SW480 (cell line): ENCODE measurements around the gene KCNQ1.

Source experiments
- DNase-seq: peaks from one replicate; pipeline ENCODE4 v3.0.0-alpha.2; 2016; ENCODE audit warnings: low spot score

Gene KCNQ1

DNA sequence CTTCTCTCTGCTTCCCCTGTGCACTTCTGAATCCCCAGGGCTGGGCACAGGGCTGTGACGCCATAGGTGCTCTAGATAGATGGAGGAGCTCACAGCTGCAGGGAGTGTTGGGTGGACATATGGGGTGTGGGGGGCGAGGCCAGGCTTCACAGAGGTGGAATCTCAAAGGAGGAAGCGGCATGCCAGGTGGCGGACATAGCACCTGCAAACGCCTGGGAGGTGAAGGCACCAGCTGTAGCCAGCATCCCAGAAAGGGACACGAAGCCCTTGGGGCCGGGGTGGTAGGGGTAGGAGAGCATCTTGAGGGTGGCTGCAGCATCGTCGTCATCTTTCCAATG lies 269.6 kb downstream of the KCNQ1 start:
- DNase-seq = no peak

DNA sequence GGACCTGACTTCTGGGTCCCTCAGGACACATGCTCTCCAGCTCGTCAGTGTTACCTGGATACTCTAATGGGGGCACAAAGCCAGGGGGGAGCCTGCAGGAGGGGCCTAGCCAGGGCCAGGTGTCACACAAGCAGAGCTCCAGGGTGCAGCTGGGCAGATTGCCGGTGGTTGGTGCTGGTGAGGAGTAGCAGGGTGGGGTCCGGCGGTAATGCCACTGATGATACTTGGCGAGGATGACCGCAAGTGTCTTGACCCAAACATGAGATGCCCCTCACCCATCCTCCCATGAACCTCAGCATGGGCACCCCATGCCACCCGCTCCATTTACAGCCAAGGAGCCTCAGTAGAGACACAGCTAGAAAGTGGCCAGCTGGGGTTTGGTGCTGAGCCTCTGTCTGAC lies 270.1 kb downstream of the KCNQ1 start:
- DNase-seq = no peak

DNA sequence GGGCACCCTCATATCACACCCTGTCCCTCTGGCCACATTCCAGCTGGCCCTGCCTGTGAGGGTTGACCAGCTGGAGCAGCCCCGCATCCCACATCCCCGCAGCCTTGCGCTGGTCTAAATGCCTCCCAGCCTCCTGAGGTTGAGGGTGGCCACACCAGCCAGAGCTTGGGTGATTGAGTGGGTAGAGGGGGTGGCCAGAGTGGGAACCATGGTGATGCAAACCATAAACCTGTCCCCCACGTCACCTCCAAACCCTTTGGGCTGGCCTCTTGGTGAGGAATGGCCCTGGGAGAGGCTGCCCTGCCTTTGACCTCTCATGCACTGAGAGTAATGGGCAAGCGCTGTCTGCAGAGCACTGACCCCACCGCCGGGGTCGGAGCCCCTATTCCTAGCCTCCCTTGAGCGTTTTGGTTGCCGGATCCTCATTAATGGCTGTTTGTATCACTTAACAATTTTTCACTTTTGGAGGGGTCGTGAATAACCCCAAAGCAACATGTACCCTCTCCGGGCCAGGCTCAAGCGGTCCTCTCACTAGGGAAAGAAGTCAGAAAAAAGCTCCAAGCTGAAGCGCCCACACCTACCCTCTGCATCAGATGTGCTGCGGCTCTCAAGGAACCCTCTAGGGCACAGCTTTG lies 271.0 kb downstream of the KCNQ1 start:
- no peak for DNase-seq

DNA sequence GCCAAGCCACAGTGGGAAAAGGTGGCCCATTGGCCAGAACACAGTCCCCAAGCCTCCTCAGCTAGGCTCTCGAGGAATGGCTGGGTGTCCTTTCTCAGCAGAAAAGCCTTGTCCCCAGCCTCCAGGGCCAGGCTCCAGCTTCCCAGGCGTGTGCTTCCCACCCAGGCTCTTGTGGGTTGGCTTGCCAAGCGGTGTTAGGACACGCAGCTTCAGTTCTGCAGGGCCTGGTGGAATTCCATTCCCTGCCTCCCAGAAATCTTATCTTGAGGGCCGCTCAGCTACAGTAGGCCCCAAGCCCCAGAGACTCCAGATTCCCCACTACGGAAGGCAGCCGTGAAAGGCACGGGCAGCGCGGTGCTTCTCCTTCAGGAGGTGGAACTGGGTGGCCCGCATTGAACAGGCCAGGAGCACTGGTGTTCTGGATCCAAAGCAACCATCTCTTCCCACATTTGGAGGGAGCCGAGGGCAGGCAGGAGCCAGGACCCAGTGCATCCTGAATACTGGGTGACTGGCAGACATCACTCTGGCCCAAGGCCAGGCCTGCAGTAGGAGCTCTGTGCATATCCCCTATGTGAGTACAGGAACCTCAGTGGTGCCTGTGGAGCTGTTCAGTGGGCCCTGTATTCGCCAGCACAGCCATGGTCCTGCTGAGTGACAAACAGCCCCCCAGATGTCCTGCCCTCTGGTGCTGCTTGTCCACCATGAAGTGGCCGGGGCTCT lies 271.7 kb downstream of the KCNQ1 start:
- DNase-seq = no peak

DNA sequence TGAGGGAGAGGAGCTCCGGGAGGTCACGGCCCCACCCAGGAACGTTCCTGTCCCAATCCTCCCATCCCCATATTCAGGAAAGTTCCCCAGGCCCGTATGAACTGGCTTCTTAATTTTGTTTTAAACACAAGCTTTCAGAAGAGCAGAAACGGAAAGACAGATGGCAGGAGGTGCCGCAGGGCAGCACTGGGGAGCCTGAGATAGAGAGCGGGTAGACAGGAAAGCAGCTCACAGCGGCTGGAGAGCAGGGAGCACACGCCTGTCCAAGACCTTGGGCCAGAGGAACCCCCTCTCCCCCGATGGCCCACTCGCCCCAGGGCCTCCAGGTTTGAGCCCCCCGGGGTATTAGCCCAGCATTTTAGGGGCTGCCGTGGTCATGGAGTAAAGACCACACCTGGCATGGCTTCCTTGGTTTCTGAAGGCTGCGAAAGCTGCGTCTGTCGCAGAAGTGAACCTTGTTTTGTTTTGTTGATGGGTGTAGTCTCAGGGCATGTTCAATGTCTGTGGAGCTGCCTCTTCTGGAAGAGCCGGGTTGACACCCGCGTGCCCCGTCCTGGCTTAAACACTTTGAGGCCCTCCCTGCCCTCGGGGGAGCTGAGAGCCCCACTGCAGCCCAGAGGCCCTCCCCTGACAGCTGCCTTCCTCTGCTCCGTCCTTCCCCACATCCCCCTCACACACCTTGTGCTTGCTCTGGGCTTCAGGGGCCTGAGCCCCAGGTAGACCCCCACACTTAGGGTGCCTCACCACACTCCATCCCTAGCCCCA lies 272.9 kb downstream of the KCNQ1 start:
- no peak for DNase-seq

DNA sequence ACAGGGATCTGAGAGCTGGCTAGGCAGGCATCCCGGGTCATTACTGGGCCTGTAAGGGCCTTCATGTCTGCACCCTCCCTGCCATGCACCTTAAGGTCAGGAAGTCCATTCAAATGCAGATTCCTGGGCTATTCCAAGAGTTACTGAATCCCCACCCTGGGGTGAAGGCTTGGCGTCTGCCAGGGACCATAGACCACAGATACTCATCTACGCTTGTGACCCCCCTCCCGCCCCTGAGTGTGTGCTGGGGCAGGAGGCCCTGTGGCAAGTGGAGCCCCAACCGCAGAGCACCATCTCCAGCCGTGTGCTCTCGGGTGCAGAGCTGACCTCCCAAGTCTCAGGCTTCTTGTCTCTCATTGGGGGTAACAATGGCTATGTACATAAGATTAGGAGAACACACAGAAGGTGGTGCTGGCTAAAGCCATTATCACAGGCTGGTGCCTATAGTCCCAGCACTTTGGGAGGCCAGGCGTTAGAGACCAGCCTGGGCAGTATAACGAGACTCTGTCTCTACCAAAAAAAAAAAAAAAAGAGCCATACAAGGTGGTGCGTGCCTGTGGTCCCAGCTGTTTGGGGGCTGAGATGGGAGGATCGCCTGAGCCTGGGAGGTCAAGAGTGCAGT lies 274.1 kb downstream of the KCNQ1 start:
- DNase-seq = no peak

DNA sequence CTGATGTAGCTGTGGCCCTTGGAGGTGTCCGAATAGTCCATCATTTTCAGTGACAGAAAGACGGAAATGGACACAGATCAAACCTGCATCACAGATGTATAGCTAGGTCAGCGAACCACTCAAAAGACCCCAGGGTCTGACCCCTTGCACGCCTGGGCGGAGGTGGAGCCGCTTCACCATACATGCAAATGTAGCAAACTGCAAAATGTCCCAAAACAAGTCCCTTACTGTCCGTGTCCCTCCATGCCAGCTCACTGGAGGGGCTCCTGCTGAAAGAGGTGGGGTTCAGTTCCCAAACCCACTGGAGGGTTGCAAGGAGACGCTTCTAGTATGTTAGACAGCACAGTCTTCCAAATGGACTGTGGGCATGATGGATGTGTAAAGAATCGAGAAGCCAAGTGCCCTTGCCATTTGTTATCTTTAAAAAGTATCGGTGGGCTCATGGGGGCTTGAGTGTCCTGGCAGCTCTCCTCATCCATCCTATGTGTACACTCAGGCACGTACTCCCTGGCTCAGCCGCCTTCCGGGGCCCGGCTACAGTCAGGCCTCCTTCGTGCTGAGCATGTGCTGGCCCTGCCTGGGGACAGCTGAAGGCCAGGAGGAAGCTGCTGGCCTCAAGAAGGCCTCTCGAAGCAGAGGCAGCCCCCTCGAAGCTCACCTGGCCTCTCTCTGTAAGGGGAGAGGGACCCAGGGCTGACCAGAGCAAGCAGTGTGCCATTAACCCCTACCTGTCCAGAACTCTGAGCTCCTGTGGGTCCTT lies 275.2 kb downstream of the KCNQ1 start:
- no peak for DNase-seq

DNA sequence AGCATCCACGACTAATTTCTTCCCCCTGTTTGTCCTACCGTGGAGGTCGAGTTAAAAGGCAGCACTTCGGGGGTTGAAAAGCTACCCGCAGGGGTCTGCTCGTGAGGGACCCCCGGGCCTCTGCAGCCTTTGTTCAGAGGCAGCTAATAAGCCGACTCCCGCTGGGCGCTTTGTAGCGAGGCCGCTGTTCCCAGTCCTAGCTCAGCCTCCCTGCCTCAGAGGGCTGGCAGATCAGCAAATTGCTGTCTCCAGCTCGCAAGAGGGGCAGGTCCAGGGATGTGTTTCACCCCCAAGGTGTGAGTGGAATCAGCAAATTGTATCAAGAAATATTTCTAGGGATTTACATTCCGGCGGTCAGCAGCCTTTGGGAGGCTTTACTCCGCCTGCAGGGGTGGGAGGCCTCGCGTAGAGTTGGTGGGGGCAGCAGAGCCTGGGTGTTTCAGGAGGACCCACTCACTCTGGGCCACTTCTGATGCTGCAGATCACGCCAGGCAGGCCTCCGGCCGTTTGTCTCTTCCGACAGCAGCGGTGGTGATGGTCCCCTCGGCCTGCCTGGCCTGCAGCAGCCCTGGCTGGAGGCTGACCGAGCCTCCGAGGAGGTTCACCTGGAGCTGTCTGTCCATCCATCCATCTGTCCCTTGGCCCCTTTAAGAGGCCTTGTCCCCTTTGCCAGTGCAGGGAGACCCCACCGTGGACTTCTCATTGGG lies 276.6 kb downstream of the KCNQ1 start:
- DNase-seq = no peak

DNA sequence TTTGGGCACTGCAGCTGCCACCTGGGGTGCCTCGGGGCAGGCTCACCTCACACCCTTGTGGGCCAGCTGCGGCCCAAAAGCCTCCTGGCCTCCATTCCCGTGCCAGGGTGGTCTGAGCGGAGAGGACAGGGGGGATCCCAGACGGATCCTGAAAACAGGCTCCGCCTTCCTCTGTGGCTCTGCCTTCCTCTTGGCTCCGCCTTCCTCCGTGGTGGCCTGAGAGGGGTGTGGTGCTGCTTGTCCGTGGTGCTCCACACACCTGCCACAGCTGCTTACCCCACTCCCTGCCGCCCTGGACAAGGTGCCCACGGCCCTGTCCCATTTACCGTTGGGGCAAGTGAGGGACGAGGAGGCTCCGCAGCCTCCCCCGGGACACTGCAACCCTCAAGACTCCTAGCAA lies 278.1 kb downstream of the KCNQ1 start:
- no peak for DNase-seq

DNA sequence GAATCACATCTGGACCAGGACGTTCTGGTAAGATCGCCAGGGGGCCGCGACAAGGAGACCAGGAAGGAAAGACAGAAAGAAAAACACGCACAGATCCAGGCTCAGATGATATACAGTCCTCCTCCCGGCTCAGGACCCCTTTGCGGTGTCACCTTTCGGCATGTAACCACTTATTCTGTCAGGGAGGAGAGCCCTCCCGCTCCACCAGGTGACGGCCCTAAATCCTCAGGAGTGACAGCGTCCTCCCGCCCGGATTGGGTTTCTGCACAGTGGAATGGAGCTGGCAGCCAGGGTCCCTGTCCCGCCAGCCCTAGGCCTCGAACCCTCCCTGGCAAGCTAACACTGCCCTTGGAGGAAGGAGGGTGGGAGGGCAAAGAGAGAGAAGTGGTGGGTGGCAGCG lies 279.3 kb downstream of the KCNQ1 start:
- DNase-seq = no peak

DNA sequence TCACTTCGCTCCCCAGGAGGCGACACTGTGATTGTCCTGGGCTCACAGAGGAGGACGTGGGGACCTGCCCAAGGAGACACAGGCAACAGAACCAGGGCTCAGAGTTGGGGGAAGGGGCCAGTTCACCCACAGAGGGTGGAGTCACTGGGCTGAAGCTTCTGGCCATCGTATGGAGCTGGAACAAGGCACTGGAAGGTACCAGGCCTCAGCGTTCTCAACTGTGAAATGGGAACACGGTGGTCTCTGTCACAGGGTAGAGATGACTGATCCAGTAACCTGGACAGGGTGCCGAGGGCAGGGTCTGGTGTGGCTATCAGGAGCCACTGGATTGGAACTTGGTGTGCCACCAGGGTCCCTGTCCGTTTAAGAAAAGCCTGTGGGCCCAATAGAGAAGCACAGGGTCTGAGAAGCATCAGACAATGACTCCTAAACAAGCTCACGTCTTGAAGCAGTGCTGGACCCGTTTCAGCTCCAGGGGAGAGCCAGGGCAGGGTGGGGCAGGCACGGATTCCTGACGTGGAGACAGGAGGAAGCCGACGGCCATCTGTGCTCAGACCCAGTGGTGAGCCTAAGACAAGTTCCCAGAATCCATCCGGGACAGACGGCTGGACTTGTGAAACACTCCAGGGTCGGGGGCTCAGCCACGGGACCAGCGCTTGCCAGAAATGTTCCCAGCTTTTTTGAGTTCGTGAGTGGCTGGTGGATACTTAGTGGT lies 280.0 kb downstream of the KCNQ1 start:
- DNase-seq = no peak

DNA sequence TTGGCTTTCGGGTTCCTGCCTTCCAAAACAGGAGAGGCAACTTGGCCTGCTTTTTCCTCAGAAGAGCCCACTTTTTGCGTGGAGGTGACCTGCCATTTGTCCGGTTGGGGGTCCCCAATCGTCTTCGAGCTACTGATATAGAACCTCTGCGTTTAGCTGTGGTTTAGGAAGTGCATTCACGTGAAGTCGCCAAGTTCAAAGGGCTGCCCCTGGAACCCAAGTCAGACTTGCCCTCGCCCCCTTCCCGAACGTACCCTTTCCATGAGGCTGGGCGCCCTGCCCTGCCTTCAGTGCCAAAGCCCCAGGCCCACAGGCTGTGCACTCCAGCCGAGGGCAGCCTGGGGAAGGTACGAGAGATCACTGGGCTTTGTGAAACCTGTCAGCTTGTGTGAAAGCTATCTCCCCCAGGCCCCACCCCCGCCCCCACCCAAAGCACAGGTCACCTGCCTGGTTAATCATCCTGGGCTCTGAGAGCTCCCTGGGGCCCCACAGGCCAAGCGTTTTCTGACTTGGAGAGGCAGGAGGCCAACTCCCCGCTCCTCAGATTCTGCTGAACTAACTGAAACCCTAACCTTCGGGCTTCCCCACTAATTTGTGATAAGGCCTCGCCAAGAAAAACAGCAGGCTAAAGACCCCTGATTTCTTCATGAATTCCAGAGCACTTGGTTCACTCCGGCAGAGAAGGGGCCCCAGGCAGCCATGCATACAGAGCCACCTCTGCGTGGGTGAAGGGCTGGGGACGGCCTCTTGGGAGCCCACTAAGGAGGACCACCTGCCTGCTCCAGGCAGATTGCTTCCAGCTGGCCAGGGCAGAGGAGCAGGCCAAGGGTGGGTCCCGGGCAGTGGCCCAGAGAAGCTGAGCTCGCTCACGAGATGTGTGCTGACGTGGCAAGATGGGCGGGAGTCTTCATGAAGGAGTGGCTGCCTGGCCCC lies 280.8 kb downstream of the KCNQ1 start:
- no peak for DNase-seq

DNA sequence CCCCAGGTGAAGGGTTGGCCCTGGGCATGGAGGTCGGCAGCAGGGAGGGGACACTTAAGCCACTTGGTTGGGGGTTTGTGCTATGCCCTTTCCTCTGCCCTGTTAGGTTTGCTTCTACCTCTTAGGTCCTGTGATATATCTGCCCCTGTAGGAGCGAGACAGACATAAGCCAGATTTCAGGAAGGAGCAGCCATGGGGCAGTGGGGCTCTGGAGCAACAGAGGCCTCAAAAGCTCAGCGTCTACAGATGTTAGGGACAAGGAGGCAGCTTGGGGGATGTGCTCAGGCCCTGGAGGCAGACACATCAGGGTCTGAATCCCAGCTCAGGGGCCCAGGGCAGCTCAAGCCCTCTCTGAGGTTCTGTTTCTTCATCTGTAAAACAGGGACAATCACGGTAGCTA lies 282.2 kb downstream of the KCNQ1 start:
- no peak for DNase-seq

DNA sequence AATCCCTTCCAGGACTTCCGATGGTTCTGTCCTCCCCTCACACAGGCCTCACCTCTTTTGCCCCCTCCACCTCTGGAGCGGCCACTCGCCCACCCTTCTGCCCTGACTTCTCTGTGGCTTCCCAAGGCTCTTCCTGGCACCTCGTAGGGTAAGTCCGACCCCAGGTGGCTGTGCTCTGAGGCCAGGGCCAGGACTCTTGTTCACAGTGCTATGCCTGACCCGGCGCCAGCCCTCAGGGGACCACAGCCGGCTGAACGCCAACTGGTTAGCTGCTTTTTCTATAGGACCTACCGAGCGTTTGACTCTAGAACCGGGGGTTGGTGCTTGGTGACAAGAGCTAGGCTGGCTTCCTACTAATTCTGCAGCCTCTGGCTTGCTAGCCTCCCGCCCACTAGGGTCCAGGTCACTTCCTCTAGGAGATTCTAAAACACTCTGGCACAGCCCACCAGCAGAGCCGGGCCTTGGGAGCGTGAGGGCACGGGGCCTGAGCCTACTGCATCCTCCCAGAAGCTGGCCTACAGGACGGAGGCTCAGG lies 283.4 kb downstream of the KCNQ1 start:
- no peak for DNase-seq

DNA sequence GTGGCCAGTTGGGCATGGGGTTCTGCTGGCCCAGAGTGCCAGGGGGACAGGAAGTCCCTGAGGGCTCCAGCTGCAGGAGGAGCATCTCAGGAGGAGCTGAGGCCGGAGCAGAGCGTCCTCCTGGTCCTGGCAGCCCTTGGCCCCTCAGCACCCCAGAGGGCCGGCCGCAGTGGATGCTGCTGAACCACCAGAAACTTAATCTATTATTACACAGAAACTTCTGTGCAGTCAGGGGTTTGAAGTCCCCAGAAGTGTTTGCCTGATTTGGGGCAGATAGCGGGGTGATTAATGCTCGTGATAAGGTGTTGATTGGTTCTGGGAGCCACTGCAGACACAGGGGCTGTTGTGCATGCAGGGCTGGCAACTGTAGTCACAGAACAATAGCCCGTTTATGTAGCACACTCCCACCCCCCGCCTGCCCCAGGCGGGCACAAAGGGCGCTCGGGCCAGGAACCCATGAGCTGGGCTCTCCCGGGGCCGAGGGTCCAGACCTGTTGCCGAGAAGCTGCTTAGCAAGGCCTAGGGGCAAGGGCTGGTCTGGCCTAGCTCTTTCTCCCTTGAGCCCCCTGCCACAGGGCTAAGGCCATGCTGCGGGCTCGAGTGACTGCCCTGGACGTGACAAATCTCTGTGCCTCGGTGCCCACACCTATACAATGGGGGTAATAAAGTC lies 284.0 kb downstream of the KCNQ1 start:
- DNase-seq = no peak

DNA sequence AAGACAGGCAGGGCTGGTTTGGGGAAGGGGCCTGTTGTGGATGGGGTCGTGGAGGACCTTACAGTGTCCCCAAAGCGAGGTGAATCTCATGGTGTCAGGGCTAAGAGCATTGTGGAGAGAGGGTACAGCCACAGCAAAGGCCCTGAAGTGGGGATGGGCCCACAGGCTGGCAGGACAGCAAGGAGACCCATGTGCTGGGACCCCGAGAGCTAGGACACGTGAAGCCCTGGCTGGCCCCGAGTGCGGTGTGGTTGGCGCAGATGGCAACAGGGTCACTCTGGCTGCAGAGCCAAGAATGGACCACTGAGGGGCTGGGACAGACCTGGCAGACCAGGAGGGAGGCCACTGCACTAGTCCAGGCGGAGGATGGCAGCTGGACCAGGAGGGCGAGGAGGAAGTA lies 285.0 kb downstream of the KCNQ1 start:
- no peak for DNase-seq

DNA sequence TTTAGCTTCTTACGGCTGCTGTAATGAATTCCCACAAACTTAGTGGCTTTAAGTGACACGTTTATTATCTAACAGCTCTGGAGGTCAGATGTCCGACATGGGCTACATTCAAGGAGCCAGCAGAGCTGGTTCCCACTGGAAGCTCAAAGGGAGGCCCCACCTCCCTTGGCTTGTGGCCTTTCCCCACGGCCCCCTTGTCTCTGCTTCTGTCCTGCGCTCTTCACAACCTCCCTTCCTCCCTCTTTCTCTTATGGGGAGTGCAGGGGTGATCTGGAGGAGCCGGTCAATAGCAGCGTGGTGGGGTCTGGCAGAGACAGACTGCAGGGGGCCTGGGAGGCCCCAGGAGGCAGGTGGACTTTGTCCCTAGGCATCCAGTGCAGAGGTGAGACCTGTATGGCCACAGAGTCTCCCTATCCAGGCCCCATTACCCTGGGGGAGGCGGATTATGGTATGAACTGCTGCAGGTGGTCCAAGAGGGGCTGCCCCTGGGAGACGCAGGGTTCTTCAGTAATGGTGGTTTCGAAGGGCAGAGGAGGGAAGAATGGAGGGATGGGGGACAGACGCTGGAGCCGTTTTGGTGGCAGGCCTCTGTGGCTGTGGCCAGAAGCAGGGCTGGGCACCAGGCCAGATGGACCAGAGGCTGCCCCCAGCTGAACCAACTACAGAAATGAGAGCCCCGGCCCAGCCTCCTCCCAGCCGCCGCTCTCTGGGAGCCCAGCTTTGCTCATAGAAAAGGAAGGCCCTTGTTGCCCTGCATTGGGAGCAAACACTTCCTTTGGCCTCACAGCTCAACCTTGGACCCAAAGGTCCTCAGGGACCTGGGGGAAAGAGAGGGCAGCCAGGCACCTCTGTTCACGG lies 285.7 kb downstream of the KCNQ1 start:
- no peak for DNase-seq
